ENCODE measurements around the gene SCFD2. TPM values are rescaled to one million over a fixed set of nuclear protein-coding genes. Genes with fewer than 3 reads are reported as not detected.
A peak's percentile ranks its signal among the peaks of the same experiment; 100 is the strongest.

SCFD2 gene
- total and polyA plus RNA-seq, 9 donors: 9.4 to 14.8 (median 11.3) TPM

DNA sequence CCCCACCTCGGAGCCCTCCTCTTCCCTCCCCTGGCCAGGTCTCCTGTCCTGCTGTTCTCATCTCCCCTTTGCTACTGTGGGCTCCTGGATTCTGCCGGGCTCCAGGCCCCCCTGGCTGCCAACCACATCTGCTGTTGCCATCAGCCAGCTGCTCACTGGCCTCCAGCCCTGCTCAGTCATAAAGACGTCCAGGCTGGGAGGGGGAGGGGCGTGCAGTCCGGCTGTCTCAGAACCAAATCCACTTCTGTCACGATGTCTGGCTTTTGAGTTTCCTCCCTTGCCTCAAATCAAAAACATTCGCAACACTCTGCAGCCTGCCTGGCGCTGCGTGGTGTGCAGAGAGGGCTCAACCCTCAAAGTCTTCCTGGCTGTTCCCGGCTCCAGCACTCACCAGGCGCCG is 496.7 kb downstream of the SCFD2 start:
- Histone ChIP-seq H3K27ac (ENCODE audit: low read length) (peak overlapping the region; percentile 71), H3K4me3 (ENCODE audit: low read length) (no peak overlapping the region), H3K4me1 (ENCODE audit: control insufficient read depth, insufficient read depth, low read length) (peaks cover 58% of the 10 kb centered on the region), H3K36me3 (ENCODE audit: control insufficient read depth, insufficient read depth, low read length) (peaks cover 16% of the 10 kb centered on the region), H3K27me3 (ENCODE audit: control insufficient read depth, insufficient read depth, low read length) (no peaks in the 10 kb centered on the region), H3K9me3 (replicated peaks; ENCODE audit: control insufficient read depth, low read depth, low read length) (no peaks in the 10 kb centered on the region)
- 23% methylated on average over 6 of the region's 12 CpGs for WGBS (ENCODE audit: insufficient coverage)
- DNase-seq: peak; percentile 93

DNA sequence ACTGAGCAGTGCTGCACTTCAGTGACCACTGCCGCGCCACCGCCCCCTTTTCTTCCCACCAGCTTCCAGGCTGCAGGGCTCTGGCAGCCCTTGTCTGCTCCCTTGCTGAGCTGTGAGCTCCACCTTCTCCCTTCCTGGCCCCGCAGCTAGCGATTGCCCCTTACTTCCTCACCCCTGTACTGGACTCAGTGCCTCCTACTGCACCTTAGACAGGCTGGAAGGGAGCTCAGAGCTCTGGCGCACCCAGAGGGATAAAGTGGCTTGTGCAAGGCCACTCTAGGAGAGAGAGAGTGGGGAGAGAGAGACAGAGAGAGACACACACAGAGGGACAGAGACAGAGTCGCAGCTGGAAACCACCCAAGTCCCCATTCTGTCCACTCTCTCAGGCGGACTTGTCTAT is 497.7 kb downstream of the SCFD2 start:
- Histone ChIP-seq H3K4me3 (ENCODE audit: low read length) (no peak overlapping the region), H3K9me3 (replicated peaks; ENCODE audit: control insufficient read depth, low read depth, low read length) (no peaks in the 10 kb centered on the region), H3K4me1 (ENCODE audit: control insufficient read depth, insufficient read depth, low read length) (peaks cover 58% of the 10 kb centered on the region), H3K27ac (ENCODE audit: low read length) (peak overlapping the region; percentile 38), H3K27me3 (ENCODE audit: control insufficient read depth, insufficient read depth, low read length) (peaks cover 2% of the 10 kb centered on the region), H3K36me3 (ENCODE audit: control insufficient read depth, insufficient read depth, low read length) (peaks cover 16% of the 10 kb centered on the region)
- 49% methylated on average over 3 of the region's 8 CpGs for WGBS (ENCODE audit: insufficient coverage)
- DNase-seq: peak; percentile 73

DNA sequence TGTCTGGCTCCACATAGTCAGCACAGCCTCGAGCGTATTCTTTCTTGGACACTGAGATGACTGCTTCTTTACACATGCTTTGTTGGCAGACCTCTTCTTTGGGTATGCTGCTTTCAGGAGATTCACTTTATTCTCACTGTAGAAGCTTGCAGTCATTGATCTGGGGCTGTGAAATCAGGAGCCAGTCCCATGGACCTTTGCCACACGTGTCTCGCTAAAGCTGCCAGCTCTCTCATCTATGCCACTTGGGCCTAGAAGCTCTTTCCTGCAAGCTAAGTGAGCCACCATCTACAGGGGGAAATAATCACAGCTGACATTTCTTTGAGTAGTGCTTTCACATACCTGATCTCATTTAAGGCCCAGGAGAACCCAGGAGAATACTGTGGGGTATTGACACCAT is 498.7 kb downstream of the SCFD2 start:
- peaks cover 65% of the 10 kb centered on the region for H3K4me1 ChIP-seq (ENCODE audit: control insufficient read depth, insufficient read depth, low read length)
- WGBS (ENCODE audit: insufficient coverage): 51% methylated on average over 4 of the region's 4 CpGs

DNA sequence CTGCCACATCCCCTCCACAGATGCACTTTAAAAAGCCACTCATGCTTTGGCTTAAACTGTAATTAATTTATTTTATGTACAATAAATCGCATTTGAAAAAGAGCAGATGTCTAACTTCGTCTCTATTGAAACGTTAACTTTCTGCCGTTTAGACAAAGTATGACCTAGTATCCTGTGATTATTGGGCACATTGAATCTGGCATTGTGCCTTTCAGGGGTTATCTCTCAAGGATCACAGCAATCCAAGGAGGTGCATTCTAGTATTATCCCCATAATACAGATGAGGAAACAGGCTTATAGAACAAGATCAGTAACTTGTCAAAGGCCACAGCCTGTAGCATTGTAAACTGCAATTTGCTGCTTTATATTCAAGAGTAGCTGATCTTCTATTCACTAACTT is 499.1 kb downstream of the SCFD2 start:
- no CpG with 5 or more reads among the region's 4 CpGs for WGBS (ENCODE audit: insufficient coverage)
- peaks cover 66% of the 10 kb centered on the region for H3K4me1 ChIP-seq (ENCODE audit: control insufficient read depth, insufficient read depth, low read length)

More for the DNA sequence above, 498.7 kb downstream of the SCFD2 start:
- Histone ChIP-seq H3K9me3 (replicated peaks; ENCODE audit: control insufficient read depth, low read depth, low read length) (no peaks in the 10 kb centered on the region), H3K27me3 (ENCODE audit: control insufficient read depth, insufficient read depth, low read length) (peaks cover 9% of the 10 kb centered on the region), H3K36me3 (ENCODE audit: control insufficient read depth, insufficient read depth, low read length) (peaks cover 16% of the 10 kb centered on the region), H3K4me3 (ENCODE audit: low read length) (no peak overlapping the region), H3K27ac (ENCODE audit: low read length) (no peak overlapping the region)
- no peak for DNase-seq

DNA sequence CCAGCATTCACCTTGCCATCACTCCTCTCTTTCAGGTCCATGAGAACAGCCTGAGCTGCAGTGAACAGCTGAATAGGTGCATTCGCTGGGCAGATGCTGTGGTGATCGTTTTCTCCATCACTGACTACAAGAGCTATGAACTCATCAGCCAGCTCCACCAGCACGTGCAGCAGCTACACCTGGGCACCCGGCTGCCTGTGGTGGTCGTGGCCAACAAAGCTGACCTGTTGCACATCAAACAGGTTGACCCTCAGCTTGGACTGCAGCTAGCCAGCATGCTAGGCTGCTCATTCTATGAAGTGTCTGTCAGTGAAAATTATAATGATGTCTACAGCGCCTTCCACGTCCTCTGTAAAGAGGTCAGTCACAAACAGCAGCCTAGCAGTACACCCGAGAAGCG is 500.6 kb downstream of the SCFD2 start:
- peaks cover 17% of the 10 kb centered on the region for H3K27me3 ChIP-seq (ENCODE audit: control insufficient read depth, insufficient read depth, low read length)
- no peak overlapping the region for H3K4me3 ChIP-seq (ENCODE audit: low read length)
- DNase-seq: no peak
- no peak overlapping the region for H3K27ac ChIP-seq (ENCODE audit: low read length)
- H3K36me3 ChIP-seq (ENCODE audit: control insufficient read depth, insufficient read depth, low read length): peaks cover 12% of the 10 kb centered on the region
- no peaks in the 10 kb centered on the region for H3K9me3 ChIP-seq (replicated peaks; ENCODE audit: control insufficient read depth, low read depth, low read length)
- peaks cover 66% of the 10 kb centered on the region for H3K4me1 ChIP-seq (ENCODE audit: control insufficient read depth, insufficient read depth, low read length)
- WGBS (ENCODE audit: insufficient coverage): 55% methylated on average over 7 of the region's 9 CpGs

More for the DNA sequence above, 499.1 kb downstream of the SCFD2 start:
- peaks cover 10% of the 10 kb centered on the region for H3K27me3 ChIP-seq (ENCODE audit: control insufficient read depth, insufficient read depth, low read length)
- peaks cover 16% of the 10 kb centered on the region for H3K36me3 ChIP-seq (ENCODE audit: control insufficient read depth, insufficient read depth, low read length)
- no peaks in the 10 kb centered on the region for H3K9me3 ChIP-seq (replicated peaks; ENCODE audit: control insufficient read depth, low read depth, low read length)
- H3K4me3 ChIP-seq (ENCODE audit: low read length): no peak overlapping the region
- H3K27ac ChIP-seq (ENCODE audit: low read length): no peak overlapping the region
- no peak for DNase-seq

DNA sequence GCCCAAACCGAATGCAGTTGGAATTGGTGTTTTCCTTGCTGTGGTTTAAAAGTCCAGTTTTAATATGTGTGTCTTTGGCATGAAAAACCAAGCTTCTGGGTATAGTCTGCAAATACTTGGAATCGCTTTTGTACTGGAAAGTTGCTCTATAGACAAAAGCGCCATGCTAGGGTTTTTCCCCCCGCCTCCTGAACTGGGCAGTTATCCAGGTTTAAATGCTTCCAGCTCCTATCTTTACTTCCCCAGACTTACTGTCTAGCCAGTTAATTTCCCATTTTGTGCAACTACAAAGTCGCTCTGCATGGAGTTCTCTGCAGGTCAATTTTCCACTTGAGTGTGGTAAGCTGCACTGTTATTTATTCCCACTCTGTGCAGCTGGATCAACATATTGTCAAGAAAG is 501.1 kb downstream of the SCFD2 start:
- Histone ChIP-seq H3K4me3 (ENCODE audit: low read length) (no peak overlapping the region), H3K27ac (ENCODE audit: low read length) (no peak overlapping the region), H3K4me1 (ENCODE audit: control insufficient read depth, insufficient read depth, low read length) (peaks cover 61% of the 10 kb centered on the region), H3K27me3 (ENCODE audit: control insufficient read depth, insufficient read depth, low read length) (peaks cover 17% of the 10 kb centered on the region), H3K9me3 (replicated peaks; ENCODE audit: control insufficient read depth, low read depth, low read length) (no peaks in the 10 kb centered on the region), H3K36me3 (ENCODE audit: control insufficient read depth, insufficient read depth, low read length) (peaks cover 12% of the 10 kb centered on the region)
- peak; percentile 92 for DNase-seq
- whole genome bisulfite sequencing (ENCODE audit: insufficient coverage): 34% methylated on average over 4 of the region's 5 CpGs

GRCh38 chr4:52863324-52863723 is 502.5 kb downstream of the SCFD2 start:
- no peak for DNase-seq
- peaks cover 48% of the 10 kb centered on the region for H3K4me1 ChIP-seq (ENCODE audit: control insufficient read depth, insufficient read depth, low read length)
- H3K27me3 ChIP-seq (ENCODE audit: control insufficient read depth, insufficient read depth, low read length): peaks cover 17% of the 10 kb centered on the region
- peaks cover 12% of the 10 kb centered on the region for H3K36me3 ChIP-seq (ENCODE audit: control insufficient read depth, insufficient read depth, low read length)
- H3K4me3 ChIP-seq (ENCODE audit: low read length): peak overlapping the region; percentile 61
- WGBS (ENCODE audit: insufficient coverage): 38% methylated on average over 5 of the region's 6 CpGs
- H3K9me3 ChIP-seq (replicated peaks; ENCODE audit: control insufficient read depth, low read depth, low read length): peaks cover under 1% of the 10 kb centered on the region
- H3K27ac ChIP-seq (ENCODE audit: low read length): no peak overlapping the region

DNA sequence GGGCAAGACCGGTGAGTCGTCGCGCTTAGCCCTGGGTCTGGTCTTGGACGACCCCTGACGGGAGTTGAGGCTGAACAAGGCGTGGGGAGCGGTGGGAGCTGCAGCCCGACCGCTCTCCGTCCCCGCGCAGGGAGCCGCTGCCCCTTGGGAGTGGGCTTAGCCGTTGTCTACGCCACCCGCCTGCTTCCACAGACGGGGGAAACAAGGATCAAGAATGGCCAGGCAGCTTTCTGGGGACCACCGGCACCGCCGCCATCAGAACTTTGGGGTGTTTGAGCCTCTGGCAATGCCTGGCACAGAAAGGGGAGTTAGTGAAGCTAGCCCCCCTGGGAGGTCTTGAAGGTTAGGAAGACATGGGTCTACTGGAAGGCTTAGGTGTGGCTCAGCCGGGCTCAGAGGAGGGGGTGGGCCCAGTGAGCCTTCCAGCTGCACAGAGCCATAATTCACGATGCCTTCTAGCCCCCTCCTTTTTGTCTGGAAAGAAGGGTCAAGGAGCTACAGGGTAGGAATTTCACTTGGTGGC is 503.2 kb downstream of the SCFD2 start:
- peak overlapping the region; percentile 61 for H3K4me3 ChIP-seq (ENCODE audit: low read length)
- H3K4me1 ChIP-seq (ENCODE audit: control insufficient read depth, insufficient read depth, low read length): peaks cover 41% of the 10 kb centered on the region
- peaks cover 17% of the 10 kb centered on the region for H3K27me3 ChIP-seq (ENCODE audit: control insufficient read depth, insufficient read depth, low read length)
- H3K9me3 ChIP-seq (replicated peaks; ENCODE audit: control insufficient read depth, low read depth, low read length): peaks cover 5% of the 10 kb centered on the region
- peak overlapping the region; percentile 1 for H3K27ac ChIP-seq (ENCODE audit: low read length)
- H3K36me3 ChIP-seq (ENCODE audit: control insufficient read depth, insufficient read depth, low read length): peaks cover 12% of the 10 kb centered on the region
- DNase-seq: no peak
- under 1% methylated on average over 19 of the region's 23 CpGs for WGBS (ENCODE audit: insufficient coverage)

GRCh38 chr4:52861879-52862616 is 503.8 kb downstream of the SCFD2 start, which contains the start of gene RASL11B:
Gene RASL11B (plus strand): TSS chr4:52862317. CDS start chr4:52862508, 191 bp downstream.
- DNase-seq: peak; percentile 92
- Histone ChIP-seq H3K4me1 (ENCODE audit: control insufficient read depth, insufficient read depth, low read length) (peaks cover 35% of the 10 kb centered on the region), H3K4me3 (ENCODE audit: low read length) (peak within 1 kb of the TSS; percentile 61), H3K27me3 (ENCODE audit: control insufficient read depth, insufficient read depth, low read length) (peaks cover 17% of the 10 kb centered on the region), H3K9me3 (replicated peaks; ENCODE audit: control insufficient read depth, low read depth, low read length) (peaks cover 5% of the 10 kb centered on the region), H3K27ac (ENCODE audit: low read length) (peak within 1 kb of the TSS; percentile 1), H3K36me3 (ENCODE audit: control insufficient read depth, insufficient read depth, low read length) (peaks cover 12% of the 10 kb centered on the region)
- under 1% methylated on average over 94 of the region's 94 CpGs for WGBS (ENCODE audit: insufficient coverage)

DNA sequence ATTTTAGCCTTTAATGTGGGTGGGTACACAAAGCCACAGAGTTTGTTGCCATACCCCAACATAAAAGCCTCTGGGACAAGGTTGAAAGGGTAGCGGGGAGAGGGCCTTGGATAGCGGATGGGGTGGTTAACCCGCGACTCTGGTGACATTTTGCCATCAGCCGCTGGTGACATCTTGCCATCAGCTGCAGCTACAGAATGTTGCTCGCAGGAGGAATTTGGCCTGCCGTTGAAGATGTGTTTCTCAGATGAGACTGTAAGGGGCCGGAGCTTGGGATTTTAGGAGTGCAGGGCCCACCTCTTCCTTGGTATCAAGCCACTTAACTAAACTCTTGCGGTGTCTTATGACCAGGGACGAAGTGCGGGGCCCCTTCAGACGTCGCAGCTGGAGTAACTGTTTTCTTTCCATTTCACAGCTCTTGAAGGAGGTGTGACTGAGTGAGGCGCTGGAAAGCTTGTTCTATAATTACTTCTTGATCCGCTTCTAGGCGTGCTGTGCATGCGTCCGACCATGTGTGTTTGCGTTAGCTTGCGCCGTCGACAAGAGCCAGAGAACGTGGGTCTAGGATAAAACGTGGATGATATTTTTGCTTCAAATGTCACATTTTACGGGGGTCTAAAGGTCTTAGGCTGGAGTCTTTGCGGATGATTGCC is 504.6 kb downstream of the SCFD2 start:
- H3K27me3 ChIP-seq (ENCODE audit: control insufficient read depth, insufficient read depth, low read length): peaks cover 17% of the 10 kb centered on the region
- no peak for DNase-seq
- WGBS (ENCODE audit: insufficient coverage): 26% methylated on average over 18 of the region's 26 CpGs
- peaks cover 7% of the 10 kb centered on the region for H3K36me3 ChIP-seq (ENCODE audit: control insufficient read depth, insufficient read depth, low read length)
- H3K9me3 ChIP-seq (replicated peaks; ENCODE audit: control insufficient read depth, low read depth, low read length): peaks cover 5% of the 10 kb centered on the region
- H3K27ac ChIP-seq (ENCODE audit: low read length): no peak overlapping the region
- H3K4me3 ChIP-seq (ENCODE audit: low read length): peak overlapping the region; percentile 61
- peaks cover 35% of the 10 kb centered on the region for H3K4me1 ChIP-seq (ENCODE audit: control insufficient read depth, insufficient read depth, low read length)

Data from muscle of leg (tissue), 11 donors.